ENCODE data around the gene ZG16.

DNA sequence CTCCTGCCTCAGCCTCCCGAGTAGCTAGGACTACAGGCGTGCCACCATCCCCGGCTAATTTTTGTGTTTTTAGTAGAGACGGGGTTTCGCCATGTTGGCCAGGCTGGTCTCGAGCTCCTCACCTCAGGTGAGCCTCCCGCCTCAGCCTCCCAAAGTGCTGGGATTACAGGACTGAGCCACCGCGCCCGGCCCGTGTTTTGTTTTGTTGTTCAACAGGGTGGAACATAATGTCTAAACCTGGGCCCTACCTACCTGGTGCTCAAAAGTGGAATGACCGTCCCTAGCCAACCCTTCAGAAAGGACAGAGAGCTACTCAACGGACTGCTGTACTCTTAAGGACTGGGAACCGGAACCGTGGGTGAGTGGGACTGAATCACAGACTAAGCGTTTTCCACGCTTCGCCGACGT, 11.7 kb downstream of the ZG16 start:
- TF ChIP-seq CTCF (IDR thresholded peaks at IDR 0.05) (no peak), POLR2A (IDR thresholded peaks at IDR 0.05) (no peak)
